GM12875 (cell line): ENCODE results near the gene TNIK.
A peak's percentile ranks its signal among the peaks of the same experiment; 100 is the strongest.

Experiments
- H3K4me3 ChIP-seq: one replicate; pipeline ENCODE4 v1.5.1; 2011; ENCODE audit warnings: low read depth, low read length, control low read depth
- CTCF ChIP-seq: IDR thresholded peaks from 2 replicates; pipeline ENCODE4 v1.5.1; 2011; ENCODE audit warnings: low read depth, mild to moderate bottlenecking, control low read depth, inconsistent platforms, low read length, moderate library complexity, borderline replicate concordance; ENCODE audit not compliant: insufficient read depth

TNIK gene

GRCh38 chr3:171187706-171188290 lies 272.4 kb downstream of the TNIK start:
- TF ChIP-seq CTCF, result peak; percentile 76

GRCh38 chr3:171186817-171187500 lies 273.2 kb downstream of the TNIK start:
- no peak overlapping the region for H3K4me3 ChIP-seq
- no peak for TF ChIP-seq CTCF

More at GRCh38 chr3:171187706-171188290, 272.4 kb downstream of the TNIK start:
- no peak overlapping the region for H3K4me3 ChIP-seq

- no peak overlapping the region for H3K4me3 ChIP-seq
- TF ChIP-seq CTCF, result no peak
These were observed 273.8 kb downstream of the TNIK start for GRCh38 chr3:171186383-171186782.

GRCh38 chr3:171185959-171186358 lies 274.2 kb downstream of the TNIK start:
- no peak overlapping the region for H3K4me3 ChIP-seq
- no peak for TF ChIP-seq CTCF

- no peak for TF ChIP-seq CTCF
- no peak overlapping the region for H3K4me3 ChIP-seq
These were observed 275.8 kb downstream of the TNIK start for GRCh38 chr3:171184372-171184771.

- no peak for TF ChIP-seq CTCF
- H3K4me3 ChIP-seq, result no peak overlapping the region
These were observed 277.2 kb downstream of the TNIK start for GRCh38 chr3:171183042-171183441.
